H9 (cell line): ENCODE data around the gene WDR82. TPM values are rescaled to one million over a fixed set of nuclear protein-coding genes. Genes with fewer than 3 reads are reported as not detected.

Source experiments
- DNase-seq: peaks from one replicate; pipeline ENCODE4 v3.0.0-alpha.2; 2017
- H2AFZ ChIP-seq: one replicate; pipeline ENCODE4 v1.6.1; 2013; ENCODE audit warnings: mild to moderate bottlenecking, low read length, control low read depth, moderate library complexity
- H2AK5ac ChIP-seq: 2 replicates; pipeline ENCODE4 v1.6.1; 2013; ENCODE audit warnings: low read length, control low read depth, mixed read lengths; ENCODE audit not compliant: insufficient read length
- H2BK120ac ChIP-seq: one replicate; pipeline ENCODE4 v1.6.1; 2013; ENCODE audit warnings: low read depth, mild to moderate bottlenecking, low read length, control low read depth, inconsistent platforms; ENCODE audit not compliant: poor library complexity, severe bottlenecking
- H2BK12ac ChIP-seq: 2 replicates; pipeline ENCODE4 v1.6.1; 2013; ENCODE audit warnings: low read length, control low read depth, mixed read lengths, low read depth; ENCODE audit not compliant: insufficient read length
- H2BK15ac ChIP-seq: 2 replicates; pipeline ENCODE4 v1.6.1; 2013; ENCODE audit warnings: low read depth, low read length, control low read depth
- H2BK20ac ChIP-seq: one replicate; pipeline ENCODE4 v1.6.1; 2013; ENCODE audit warnings: low read depth, mild to moderate bottlenecking, low read length, control low read depth, inconsistent platforms; ENCODE audit not compliant: poor library complexity, severe bottlenecking
- H2BK5ac ChIP-seq: 2 replicates; pipeline ENCODE4 v1.6.1; 2013; ENCODE audit warnings: low read length, control low read depth, mixed read lengths; ENCODE audit not compliant: insufficient read length
- H3K14ac ChIP-seq: 2 replicates; pipeline ENCODE4 v1.6.1; 2013; ENCODE audit warnings: low read length, control low read depth; ENCODE audit not compliant: insufficient read depth
- H3K18ac ChIP-seq: 2 replicates; pipeline ENCODE4 v1.6.1; 2013; ENCODE audit warnings: low read depth, mild to moderate bottlenecking, mixed read lengths, low read length, control low read depth; ENCODE audit not compliant: insufficient read length
- H3K23ac ChIP-seq: 2 replicates; pipeline ENCODE4 v1.6.1; 2013; ENCODE audit warnings: low read length, control low read depth, mixed read lengths, low read depth; ENCODE audit not compliant: insufficient read length
- H3K23me2 ChIP-seq: 2 replicates; pipeline ENCODE4 v1.6.1; 2013; ENCODE audit warnings: low read depth, mild to moderate bottlenecking, mixed read lengths, low read length, control low read depth; ENCODE audit not compliant: insufficient read length, poor library complexity, severe bottlenecking
- H3K27ac ChIP-seq: 2 replicates; pipeline ENCODE4 v1.5.1; 2013; ENCODE audit warnings: low read length, control low read depth, mixed read lengths, low read depth; ENCODE audit not compliant: insufficient read length
- H3K27me3 ChIP-seq: 2 replicates; pipeline ENCODE4 v1.6.1; 2013; ENCODE audit warnings: low read length, control low read depth, inconsistent platforms; ENCODE audit not compliant: insufficient read depth
- H3K4ac ChIP-seq: 2 replicates; pipeline ENCODE4 v1.6.1; 2013; ENCODE audit warnings: low read depth, mild to moderate bottlenecking, control low read depth, inconsistent platforms, low read length, moderate library complexity
- H3K4me1 ChIP-seq: 2 replicates; pipeline ENCODE4 v1.6.1; 2013; ENCODE audit warnings: low read length, control low read depth, inconsistent platforms; ENCODE audit not compliant: insufficient read depth
- H3K4me2 ChIP-seq: 2 replicates; pipeline ENCODE4 v1.6.1; 2013; ENCODE audit warnings: low read length, control low read depth, mixed read lengths; ENCODE audit not compliant: insufficient read length, insufficient read depth
- H3K56ac ChIP-seq: 2 replicates; pipeline ENCODE4 v1.6.1; 2013; ENCODE audit warnings: low read depth, mild to moderate bottlenecking, mixed read lengths, low read length, control low read depth; ENCODE audit not compliant: insufficient read length
- H3K79me1 ChIP-seq: 2 replicates; pipeline ENCODE4 v1.6.1; 2013; ENCODE audit warnings: low read depth, mild to moderate bottlenecking, moderate library complexity, low read length, control low read depth, inconsistent platforms; ENCODE audit not compliant: insufficient read depth, poor library complexity, severe bottlenecking
- H3K79me2 ChIP-seq: 2 replicates; pipeline ENCODE4 v1.6.1; 2013; ENCODE audit warnings: low read length, control low read depth, inconsistent platforms; ENCODE audit not compliant: insufficient read depth
- H3K9ac ChIP-seq: 2 replicates; pipeline ENCODE4 v1.6.1; 2013; ENCODE audit warnings: low read length, control low read depth, mixed read lengths; ENCODE audit not compliant: insufficient read length; ENCODE audit errors: extremely low read depth
- H3K9me3 ChIP-seq: one replicate; pipeline ENCODE4 v1.6.1; 2013; ENCODE audit warnings: low read depth, low read length, inconsistent platforms; ENCODE audit not compliant: control insufficient read depth
- H3T11ph ChIP-seq: one replicate; pipeline ENCODE4 v1.6.1; 2013; ENCODE audit warnings: mild to moderate bottlenecking, low read length, control low read depth, inconsistent platforms
- H4K20me1 ChIP-seq: one replicate; pipeline ENCODE4 v1.6.1; 2013; ENCODE audit not compliant: control insufficient read depth, insufficient read length, insufficient read depth
- H4K5ac ChIP-seq: 2 replicates; pipeline ENCODE4 v1.6.1; 2013; ENCODE audit warnings: low read depth, mild to moderate bottlenecking, mixed read lengths, low read length, control low read depth; ENCODE audit not compliant: insufficient read length
- H4K8ac ChIP-seq: replicated peaks from 2 replicates; pipeline ENCODE4 v1.6.1; 2013; ENCODE audit warnings: low read length, control low read depth, mixed read lengths, low read depth; ENCODE audit not compliant: insufficient read length
- H4K91ac ChIP-seq: 2 replicates; pipeline ENCODE4 v1.6.1; 2013; ENCODE audit warnings: low read depth, mild to moderate bottlenecking, moderate library complexity, mixed read lengths, low read length, control low read depth; ENCODE audit not compliant: insufficient read length
- H3K27ac Mint-ChIP-seq, 3 experiments: 2 replicates in 2 of 3; 3 replicates in 1 of 3; pipeline ENCODE4 v1.8.0; 2020 to 2021; ENCODE audit warnings: mixed read lengths in 3 of 3, mild to moderate bottlenecking in 1 of 3, moderate library complexity in 1 of 3
- H3K27me3 Mint-ChIP-seq: 2 replicates; pipeline ENCODE4 v1.8.0; 2021; ENCODE audit warnings: low read depth, mild to moderate bottlenecking, moderate library complexity, mixed read lengths
- H3K36me3 Mint-ChIP-seq, 3 experiments: 2 replicates in 2 of 3; 3 replicates in 1 of 3; pipeline ENCODE4 v1.8.0; 2020 to 2021; ENCODE audit warnings: low read depth in 3 of 3, mixed read lengths in 3 of 3; ENCODE audit not compliant: insufficient read depth in 1 of 3
- H3K4me1 Mint-ChIP-seq, 2 experiments: 2 replicates each; pipeline ENCODE4 v1.8.0; 2020; ENCODE audit warnings: mixed read lengths in 2 of 2
- H3K4me3 Mint-ChIP-seq, 2 experiments: 2 replicates in 1 of 2; 3 replicates in 1 of 2; pipeline ENCODE4 v1.8.0; 2020 to 2021; ENCODE audit warnings: mild to moderate bottlenecking in 2 of 2, mixed read lengths in 2 of 2, moderate library complexity in 1 of 2
- H3K9me3 Mint-ChIP-seq, 2 experiments: 2 replicates in 1 of 2; 3 replicates in 1 of 2; pipeline ENCODE4 v1.8.0; 2020; ENCODE audit warnings: mild to moderate bottlenecking in 2 of 2, mixed read lengths in 2 of 2, moderate library complexity in 1 of 2
- CTCF ChIP-seq: fragments of 200-600 bp; sonication (generic); conservative IDR thresholded peaks from 3 replicates; pipeline ENCODE4 v1.8.0; 2021; ENCODE audit warnings: antibody characterized with exemption, mild to moderate bottlenecking
- WGBS: extraction: QIAGEN DNeasy Blood & Tissue Kit; methylation state at CpG from one replicate; pipeline ENCODE4 v1.1.7; 2013; ENCODE audit warnings: missing lambda C conversion rate, low lambda C conversion rate, mixed read lengths; ENCODE audit not compliant: insufficient read length; ENCODE audit errors: extremely low coverage; 5-methylcytosine and 5-hydroxymethylcytosine counted together
- total RNA-seq: library from RNA; stranded (reverse); gene quantifications from 2 replicates; pipeline ENCODE4 v1.2.1, GENCODE V29; 2021

The WDR82 gene
- total RNA-seq, 1 experiment from 2014 or later, result 83.1 TPM

- Histone ChIP-seq H3K18ac (no peak overlapping the region), H4K5ac (no peak overlapping the region), H3K56ac (no peak overlapping the region), H2BK15ac (no peak overlapping the region), H4K8ac (no peak overlapping the region), H3K23me2 (no peaks in the 10 kb centered on the region), H2BK12ac (no peak overlapping the region), H4K91ac (no peak overlapping the region), H3K79me2 (no peaks in the 10 kb centered on the region), H3K23ac (no peak overlapping the region), H3K4me2 (no peak overlapping the region), H3K27ac (no peak overlapping the region), H2BK5ac (no peak overlapping the region), H3K4me1 (no peaks in the 10 kb centered on the region), H3K9ac (no peak overlapping the region), H3K27me3 (no peaks in the 10 kb centered on the region), H2BK20ac (no peak overlapping the region), H3K4ac (no peak overlapping the region), H3K79me1 (no peaks in the 10 kb centered on the region), H3K9me3 (no peaks in the 10 kb centered on the region), H4K20me1 (no peaks in the 10 kb centered on the region), H3T11ph (no peak overlapping the region), H2AFZ (no peak overlapping the region), H2AK5ac (no peak overlapping the region), H3K14ac (no peak overlapping the region), H2BK120ac (no peak overlapping the region)
- WGBS, result no CpG with 5 or more reads among the region's 6 CpGs
- Mint-ChIP-seq H3K4me3 (no peak overlapping the region), H3K9me3 (no peaks in the 10 kb centered on the region), H3K27me3 (no peaks in the 10 kb centered on the region), H3K27ac (no peak overlapping the region), H3K4me1 (no peaks in the 10 kb centered on the region), H3K36me3 (peaks cover 47 to 97% (median 95%) of the 10 kb centered on the region in 3 experiments; a peak in 6 of 7 replicates)
- no peak for DNase-seq
- no peak for TF ChIP-seq CTCF
These were observed 67.9 kb downstream of the WDR82 start for GRCh38 chr3:52210550-52211046.
